Panc1 (cell line): ENCODE results near the gene IL10RB. TPM values are rescaled to one million over a fixed set of nuclear protein-coding genes. Genes with fewer than 3 reads are reported as not detected.
"Not testable (repeated sequence)": the region's sequence is repeated elsewhere in the genome, so short reads cannot be mapped to it uniquely, and the experiment has no call there.

Experiments
- ATAC-seq: fragments of 200-7000 bp; cut with Tn5 transposase; 2 replicates; pipeline ENCODE4 v1.9.1; 2020; ENCODE audit warnings: mild to moderate bottlenecking, moderate library complexity
- BruUV-seq: library from RNA; stranded (reverse); fragments of 400-500 nt; replicated peaks from 2 replicates; lab custom pipeline; 2021; lab: Mats Ljungman, UMichigan
- CTCF ChIA-PET: fragments of 300-600 bp; sonication (Branson Sonifier 250); formaldehyde crosslinking; loops from one replicate; lab custom pipeline; 2022; ENCODE audit warnings: antibody characterized with exemption; lab: Charles Lee
- POLR2A ChIA-PET: fragments of 300-600 bp; sonication (Branson Sonifier 250); formaldehyde crosslinking; loops from one replicate; lab custom pipeline; 2022; ENCODE audit warnings: antibody characterized with exemption; lab: Charles Lee
- DNase-seq: peaks from one replicate; pipeline ENCODE4 v3.0.0-alpha.2; 2010; ENCODE audit warnings: low read depth, low spot score
- H3K27ac ChIP-seq: 2 replicates; pipeline ENCODE4 v1.5.1; 2011; ENCODE audit warnings: mild to moderate bottlenecking, low read length, inconsistent platforms
- H3K27me3 ChIP-seq: fragments of 200-500 bp; sonication (Bioruptor generic); 2 replicates; pipeline ENCODE4 v1.6.0; 2014; ENCODE audit warnings: low read length, inconsistent platforms; ENCODE audit not compliant: control insufficient read depth, insufficient read depth
- H3K36me3 ChIP-seq: fragments of 200-500 bp; sonication (Bioruptor generic); 2 replicates; pipeline ENCODE4 v1.5.1; 2014; ENCODE audit warnings: inconsistent platforms, mild to moderate bottlenecking, low read length, moderate library complexity; ENCODE audit not compliant: control insufficient read depth, insufficient read depth
- H3K4me1 ChIP-seq: 2 replicates; pipeline ENCODE4 v1.5.1; 2011; ENCODE audit warnings: inconsistent platforms, mild to moderate bottlenecking, low read length, moderate library complexity; ENCODE audit not compliant: control insufficient read depth, insufficient read depth
- H3K4me3 ChIP-seq, 2 experiments: 2 replicates each; pipeline ENCODE4 v1.5.1; 2011 to 2012; ENCODE audit warnings: low read depth in 2 of 2, low read length in 2 of 2, mild to moderate bottlenecking in 2 of 2, inconsistent platforms in 1 of 2, moderate library complexity in 1 of 2
- H3K9me3 ChIP-seq: fragments of 200-500 bp; sonication (Bioruptor generic); 2 replicates; pipeline ENCODE4 v1.5.1; 2014; ENCODE audit warnings: low read depth, mild to moderate bottlenecking, inconsistent platforms, low read length, moderate library complexity; ENCODE audit not compliant: control insufficient read depth, insufficient read depth
- POLR2AphosphoS5 ChIP-seq: IDR thresholded peaks from 2 replicates; pipeline ENCODE4 v1.6.1; 2012; ENCODE audit warnings: mild to moderate bottlenecking, low read depth, low read length, moderate library complexity
- SIN3A ChIP-seq: IDR thresholded peaks from 2 replicates; pipeline ENCODE4 v1.6.1; 2012; ENCODE audit warnings: low read depth, mild to moderate bottlenecking, low read length, moderate library complexity, borderline replicate concordance; ENCODE audit not compliant: insufficient read depth
- TCF7L2 ChIP-seq: IDR thresholded peaks from 2 replicates; pipeline ENCODE4 v1.6.1; 2011; ENCODE audit warnings: mild to moderate bottlenecking, low read depth, low read length, inconsistent platforms
- in situ Hi-C: cut with HindIII; loops from 2 replicates; pipeline ENCODE4 v1.10.0; 2016; ENCODE audit warnings: low sequenced_read_pairs, low pct_unique_long_range_greater_than_20kb
- intact Hi-C: fragments of 100-400 bp; cut with micrococcal nuclease; formaldehyde crosslinking; loops from one replicate; pipeline ENCODE4 v1.10.0; 2022; ENCODE audit not compliant: unreplicated experiment
- total RNA-seq: library from RNA; stranded (reverse); gene quantifications from one replicate; pipeline ENCODE4 v1.2.1, GENCODE V29; 2021; ENCODE audit not compliant: unreplicated experiment
- TF ChIP-seq, protein P1 (sequence below): fragments of 450-650 bp; IDR thresholded peaks from 2 replicates; pipeline ENCODE4 v1.5.1; 2017; ENCODE audit warnings: mild to moderate bottlenecking
- TF ChIP-seq, protein P2 (sequence below), 2 experiments: IDR thresholded peaks; 2 replicates each; pipeline ENCODE4 v1.6.1; 2011 to 2012; ENCODE audit warnings: low read depth in 2 of 2, control low read depth in 1 of 2, low read length in 1 of 2, mild to moderate bottlenecking in 1 of 2, moderate library complexity in 1 of 2; ENCODE audit not compliant: insufficient read depth in 1 of 2

IL10RB gene
- total RNA-seq, 1 experiment from 2014 or later = 17.7 TPM

DNA sequence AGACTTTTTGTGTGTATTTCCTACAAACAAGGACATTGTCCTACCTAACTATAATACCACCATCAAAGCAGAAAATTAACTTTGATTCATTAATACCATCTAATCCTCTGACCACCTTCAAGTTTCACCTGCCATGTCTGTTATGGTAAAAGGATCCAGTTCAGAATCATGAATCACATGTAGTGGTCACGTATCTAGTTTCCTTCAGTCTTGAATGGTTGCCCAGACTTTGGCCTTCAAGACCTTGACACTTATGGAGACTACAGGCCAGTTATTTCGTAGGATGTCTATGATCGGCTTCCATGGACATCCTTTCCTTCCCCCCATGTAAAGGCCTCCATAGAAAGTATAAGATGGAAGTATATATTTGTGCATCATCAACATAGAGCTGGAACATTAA lies 46.9 kb upstream of the IL10RB start:
- Histone ChIP-seq H3K9me3 (no peaks in the 10 kb centered on the region), H3K27ac (no peak overlapping the region), H3K27me3 (no peaks in the 10 kb centered on the region), H3K4me3 (no peak overlapping the region), H3K4me1 (no peaks in the 10 kb centered on the region), H3K36me3 (no peaks in the 10 kb centered on the region)
- ATAC-seq (no peak), DNase-seq (no peak)
- POLR2A ChIA-PET = no interaction called here
- CTCF ChIA-PET = no interaction called here
- intact Hi-C loops = no loop called here
- in situ Hi-C loops = no loop called here
- no TSS peak for BruUV-seq
- TF ChIP-seq SIN3A (no peak), POLR2AphosphoS5 (no peak), TCF7L2 (no peak)
- TF ChIP-seq, protein P1, sequence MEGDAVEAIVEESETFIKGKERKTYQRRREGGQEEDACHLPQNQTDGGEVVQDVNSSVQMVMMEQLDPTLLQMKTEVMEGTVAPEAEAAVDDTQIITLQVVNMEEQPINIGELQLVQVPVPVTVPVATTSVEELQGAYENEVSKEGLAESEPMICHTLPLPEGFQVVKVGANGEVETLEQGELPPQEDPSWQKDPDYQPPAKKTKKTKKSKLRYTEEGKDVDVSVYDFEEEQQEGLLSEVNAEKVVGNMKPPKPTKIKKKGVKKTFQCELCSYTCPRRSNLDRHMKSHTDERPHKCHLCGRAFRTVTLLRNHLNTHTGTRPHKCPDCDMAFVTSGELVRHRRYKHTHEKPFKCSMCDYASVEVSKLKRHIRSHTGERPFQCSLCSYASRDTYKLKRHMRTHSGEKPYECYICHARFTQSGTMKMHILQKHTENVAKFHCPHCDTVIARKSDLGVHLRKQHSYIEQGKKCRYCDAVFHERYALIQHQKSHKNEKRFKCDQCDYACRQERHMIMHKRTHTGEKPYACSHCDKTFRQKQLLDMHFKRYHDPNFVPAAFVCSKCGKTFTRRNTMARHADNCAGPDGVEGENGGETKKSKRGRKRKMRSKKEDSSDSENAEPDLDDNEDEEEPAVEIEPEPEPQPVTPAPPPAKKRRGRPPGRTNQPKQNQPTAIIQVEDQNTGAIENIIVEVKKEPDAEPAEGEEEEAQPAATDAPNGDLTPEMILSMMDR = no peak
- TF ChIP-seq, protein P2, sequence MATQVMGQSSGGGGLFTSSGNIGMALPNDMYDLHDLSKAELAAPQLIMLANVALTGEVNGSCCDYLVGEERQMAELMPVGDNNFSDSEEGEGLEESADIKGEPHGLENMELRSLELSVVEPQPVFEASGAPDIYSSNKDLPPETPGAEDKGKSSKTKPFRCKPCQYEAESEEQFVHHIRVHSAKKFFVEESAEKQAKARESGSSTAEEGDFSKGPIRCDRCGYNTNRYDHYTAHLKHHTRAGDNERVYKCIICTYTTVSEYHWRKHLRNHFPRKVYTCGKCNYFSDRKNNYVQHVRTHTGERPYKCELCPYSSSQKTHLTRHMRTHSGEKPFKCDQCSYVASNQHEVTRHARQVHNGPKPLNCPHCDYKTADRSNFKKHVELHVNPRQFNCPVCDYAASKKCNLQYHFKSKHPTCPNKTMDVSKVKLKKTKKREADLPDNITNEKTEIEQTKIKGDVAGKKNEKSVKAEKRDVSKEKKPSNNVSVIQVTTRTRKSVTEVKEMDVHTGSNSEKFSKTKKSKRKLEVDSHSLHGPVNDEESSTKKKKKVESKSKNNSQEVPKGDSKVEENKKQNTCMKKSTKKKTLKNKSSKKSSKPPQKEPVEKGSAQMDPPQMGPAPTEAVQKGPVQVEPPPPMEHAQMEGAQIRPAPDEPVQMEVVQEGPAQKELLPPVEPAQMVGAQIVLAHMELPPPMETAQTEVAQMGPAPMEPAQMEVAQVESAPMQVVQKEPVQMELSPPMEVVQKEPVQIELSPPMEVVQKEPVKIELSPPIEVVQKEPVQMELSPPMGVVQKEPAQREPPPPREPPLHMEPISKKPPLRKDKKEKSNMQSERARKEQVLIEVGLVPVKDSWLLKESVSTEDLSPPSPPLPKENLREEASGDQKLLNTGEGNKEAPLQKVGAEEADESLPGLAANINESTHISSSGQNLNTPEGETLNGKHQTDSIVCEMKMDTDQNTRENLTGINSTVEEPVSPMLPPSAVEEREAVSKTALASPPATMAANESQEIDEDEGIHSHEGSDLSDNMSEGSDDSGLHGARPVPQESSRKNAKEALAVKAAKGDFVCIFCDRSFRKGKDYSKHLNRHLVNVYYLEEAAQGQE (IDR thresholded peaks at IDR 0.05; ENCODE audit: insufficient read depth in 1 of 2, low read depth in 2 of 2, low read length in 1 of 2) = no peak

DNA sequence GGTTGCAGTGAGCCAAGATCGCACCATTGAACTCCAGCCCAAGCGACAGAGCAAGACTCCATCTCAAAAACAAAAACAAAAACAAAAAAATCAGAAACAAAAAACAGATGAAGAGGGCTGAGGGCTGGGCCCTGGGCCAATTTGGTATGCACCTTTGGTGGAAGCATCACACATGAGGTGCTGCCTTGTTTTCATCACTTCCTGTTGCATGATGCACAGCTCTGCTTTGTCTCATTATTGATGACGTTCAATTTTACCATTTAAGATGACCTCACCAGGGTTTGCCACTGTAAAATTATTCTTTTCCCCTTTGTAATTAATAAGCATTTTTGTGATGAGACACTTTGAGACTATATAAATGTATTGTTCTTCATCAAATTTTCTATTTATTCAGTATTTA lies 46.2 kb upstream of the IL10RB start:
- TF ChIP-seq, protein P2 (IDR thresholded peaks at IDR 0.05; ENCODE audit: insufficient read depth in 1 of 2, low read depth in 2 of 2, low read length in 1 of 2) = no peak
- TF ChIP-seq, protein P1 = no peak
- TF ChIP-seq POLR2AphosphoS5 (no peak), TCF7L2 (no peak), SIN3A (no peak)
- no peaks in the 10 kb centered on the region for H3K9me3 ChIP-seq
- DNase-seq (no peak), ATAC-seq (no peak)
- H3K4me3 ChIP-seq = no peak overlapping the region
- H3K27me3 ChIP-seq = no peaks in the 10 kb centered on the region
- BruUV-seq = no TSS peak
- no peaks in the 10 kb centered on the region for H3K36me3 ChIP-seq
- H3K27ac ChIP-seq = no peak overlapping the region
- intact Hi-C loops = no loop called here
- CTCF ChIA-PET = no interaction called here
- in situ Hi-C loops = no loop called here
- H3K4me1 ChIP-seq = no peaks in the 10 kb centered on the region
- POLR2A ChIA-PET = interaction anchor here (0.5 kb wide), 1 partner anchor 9 kb away, joined by 3 read pairs; no protein-coding TSS in a partner anchor

DNA sequence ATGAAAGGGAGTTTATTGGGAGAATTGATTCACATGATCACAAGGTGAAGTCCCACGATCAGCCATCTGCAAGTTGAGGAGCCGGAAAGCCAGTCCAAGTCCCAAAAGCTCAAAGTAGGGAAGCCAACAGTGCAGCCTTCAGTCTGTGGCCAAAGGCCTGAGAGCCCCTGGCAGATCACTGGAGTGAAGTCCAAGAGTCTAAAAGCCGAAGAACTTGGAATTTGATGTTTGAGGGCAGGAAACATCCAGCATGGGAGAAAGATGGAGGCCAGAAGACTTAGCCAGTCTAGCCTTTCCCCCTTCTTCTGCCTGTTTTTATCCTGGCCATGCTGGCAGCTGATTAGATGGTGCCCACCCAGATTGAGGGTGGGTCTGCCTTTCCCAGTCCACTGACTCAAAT lies 40.8 kb upstream of the IL10RB start:
- H3K36me3 ChIP-seq, CTCF ChIA-PET, DNase-seq, ATAC-seq, intact Hi-C loops, H3K27me3 ChIP-seq, H3K27ac ChIP-seq, H3K9me3 ChIP-seq, BruUV-seq, POLR2A ChIA-PET, in situ Hi-C loops, H3K4me3 ChIP-seq, H3K4me1 ChIP-seq: not testable (repeated sequence)
